ENCODE results near the gene GMDS. TPM values are rescaled to one million over a fixed set of nuclear protein-coding genes. Genes with fewer than 3 reads are reported as not detected.

The GMDS gene
- total and polyA plus RNA-seq, 2 of the 8 experiments (the other 6 are each of a cell fraction or from before 2014, with no cell fraction given), result 16.8 to 50.0 TPM

DNA sequence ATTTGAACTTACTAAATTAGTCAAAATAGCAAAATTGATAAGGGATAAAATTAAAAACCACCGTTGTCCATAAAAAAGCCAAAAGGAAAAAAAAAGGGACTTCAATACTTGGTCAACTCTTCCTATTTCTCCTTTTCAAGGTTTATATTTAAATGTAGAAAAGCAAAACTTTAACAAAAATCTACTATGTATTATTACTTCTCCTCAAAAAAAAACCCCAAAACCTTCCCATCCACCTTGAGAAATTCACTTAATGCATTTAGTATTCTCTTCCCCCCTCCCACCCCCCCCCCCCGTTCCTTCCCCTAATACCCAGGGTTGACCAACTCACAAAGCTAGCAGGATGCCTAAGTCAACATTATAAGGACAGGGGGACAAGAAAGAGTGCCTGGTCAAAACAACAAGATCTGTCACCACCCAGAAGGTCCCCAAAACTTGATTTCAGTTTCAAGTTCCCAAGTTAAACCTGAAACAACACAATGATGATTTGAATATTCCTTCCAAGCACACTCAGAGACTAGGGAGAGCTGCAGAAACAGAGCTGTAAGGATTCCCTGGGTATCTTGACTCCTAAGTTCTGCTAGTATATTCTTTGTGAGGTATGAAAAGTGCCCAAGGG lies 14.6 kb downstream of the GMDS start:
- no peak for FAIRE-seq
- Histone ChIP-seq H3K14ac (ENCODE audit: insufficient read length) (no peak overlapping the region), H2BK5ac (ENCODE audit: low read depth, low read length) (0 out of 2 replicates have a peak overlapping the region, but pooled peaks have one; percentile 48), H3K56ac (replicated peaks; ENCODE audit: insufficient read length, low read depth, low read length) (no peak overlapping the region), H3K9me3 (ENCODE audit: insufficient read depth in 2 of 2, low read depth in 1 of 2, low read length in 1 of 2) (no peaks in the 10 kb centered on the region), H4K8ac (ENCODE audit: extremely low read depth, insufficient read depth, low read length) (no peak overlapping the region), H4K20me1 (replicated peaks in 1 of 2; ENCODE audit: control insufficient read depth in 1 of 2, insufficient read depth in 2 of 2, low read length in 2 of 2) (no peaks in the 10 kb centered on the region), H3K23ac (ENCODE audit: insufficient read length) (no peak overlapping the region), H2BK15ac (ENCODE audit: low read length) (no peak overlapping the region), H3K4me2 (ENCODE audit: insufficient read depth in 1 of 2, low read depth in 2 of 2, low read length in 2 of 2) (no peak overlapping the region), H2BK12ac (ENCODE audit: low read depth, low read length) (0 out of 2 replicates have a peak overlapping the region, but pooled peaks have one; percentile 33), H3K36me3 (ENCODE audit: control insufficient read depth in 2 of 4, insufficient read depth in 4 of 4, low read length in 3 of 4) (no peaks in the 10 kb centered on the region), H4K5ac (ENCODE audit: insufficient read length, low read depth, low read length) (no peak overlapping the region), H3K4me3 (ENCODE audit: extremely low read depth in 1 of 4, insufficient read depth in 2 of 4, low read depth in 3 of 4, low read length in 4 of 4) (no peak overlapping the region), H2AK5ac (ENCODE audit: low read depth, low read length) (0 out of 2 replicates have a peak overlapping the region, but pooled peaks have one; percentile 5), H2BK120ac (replicated peaks; ENCODE audit: low read depth, low read length) (no peak overlapping the region), H4K91ac (replicated peaks; ENCODE audit: insufficient read length, low read length) (no peak overlapping the region), H3K9ac (replicated peaks in 1 of 4; ENCODE audit: extremely low read depth in 1 of 4, low read depth in 3 of 4, low read length in 3 of 4) (no peak overlapping the region), H3K27me3 (replicated peaks in 1 of 4; ENCODE audit: control insufficient read depth in 3 of 4, extremely low read depth in 1 of 4, insufficient read depth in 3 of 4, low read length in 3 of 4) (no peaks in the 10 kb centered on the region), H3K27ac (ENCODE audit: low read depth, low read length) (no peak overlapping the region), H3K4me1 (replicated peaks in 1 of 4; ENCODE audit: control insufficient read depth in 3 of 4, insufficient read depth in 4 of 4, low read length in 3 of 4) (peaks cover 3 to 14% (median 5%) of the 10 kb centered on the region in 4 experiments; a peak in 5 of 7 replicates), H2BK20ac (ENCODE audit: low read length) (no peak overlapping the region), H3K79me2 (ENCODE audit: control insufficient read depth in 1 of 2, insufficient read depth in 2 of 2, low read length in 2 of 2) (peaks cover 0 to 60% of the 10 kb centered on the region in 2 experiments; a peak in 2 of 4 replicates), H2AFZ (ENCODE audit: low read length) (no peak overlapping the region), H3K4ac (replicated peaks; ENCODE audit: insufficient read length, low read depth, low read length) (no peak overlapping the region), H3K23me2 (ENCODE audit: low read depth, low read length) (no peaks in the 10 kb centered on the region), H3K79me1 (ENCODE audit: low read depth, low read length) (peaks cover 13% of the 10 kb centered on the region), H3K18ac (ENCODE audit: extremely low read depth, low read length) (no peak overlapping the region)
- ChIA-PET POLR2A (ENCODE audit: partially characterized antibody) (no interaction called here), CTCF (ENCODE audit: partially characterized antibody) (interaction anchor here (1.0 kb wide), 1 partner anchor 21 kb away, joined by 4 read pairs; no protein-coding TSS in a partner anchor)
- DNase-seq (ENCODE audit: low read depth in 1 of 2, low spot score in 2 of 2), result no peak
- WGBS, 2 experiments (ENCODE audit: extremely low coverage in 1 of 2, insufficient coverage in 1 of 2, insufficient read length in 1 of 2, insufficient replicate concordance in 2 of 2, low coverage in 1 of 2, low lambda C conversion rate in 2 of 2, missing lambda C conversion rate in 1 of 2), result 100% methylated on average over 1 of the region's 2 CpGs; no CpG with 5 or more reads in 1 of the 2 experiments
- TF ChIP-seq RAD21 (IDR thresholded peaks at IDR 0.05 in 1 of 2, conservative IDR thresholded peaks at IDR 0.05 in 1 of 2; ENCODE audit: low read depth in 2 of 2, low read length in 2 of 2), result no peak
